Measurements from ENCODE around the gene EIF4A2. TPM values are rescaled to one million over a fixed set of nuclear protein-coding genes. Genes with fewer than 3 reads are reported as not detected.

Gene EIF4A2
- total and polyA plus RNA-seq, 2 of the 13 experiments (the other 11 are each of a cell fraction or from before 2014, with no cell fraction given) = 480 to 596 TPM

- TF ChIP-seq, protein P1, sequence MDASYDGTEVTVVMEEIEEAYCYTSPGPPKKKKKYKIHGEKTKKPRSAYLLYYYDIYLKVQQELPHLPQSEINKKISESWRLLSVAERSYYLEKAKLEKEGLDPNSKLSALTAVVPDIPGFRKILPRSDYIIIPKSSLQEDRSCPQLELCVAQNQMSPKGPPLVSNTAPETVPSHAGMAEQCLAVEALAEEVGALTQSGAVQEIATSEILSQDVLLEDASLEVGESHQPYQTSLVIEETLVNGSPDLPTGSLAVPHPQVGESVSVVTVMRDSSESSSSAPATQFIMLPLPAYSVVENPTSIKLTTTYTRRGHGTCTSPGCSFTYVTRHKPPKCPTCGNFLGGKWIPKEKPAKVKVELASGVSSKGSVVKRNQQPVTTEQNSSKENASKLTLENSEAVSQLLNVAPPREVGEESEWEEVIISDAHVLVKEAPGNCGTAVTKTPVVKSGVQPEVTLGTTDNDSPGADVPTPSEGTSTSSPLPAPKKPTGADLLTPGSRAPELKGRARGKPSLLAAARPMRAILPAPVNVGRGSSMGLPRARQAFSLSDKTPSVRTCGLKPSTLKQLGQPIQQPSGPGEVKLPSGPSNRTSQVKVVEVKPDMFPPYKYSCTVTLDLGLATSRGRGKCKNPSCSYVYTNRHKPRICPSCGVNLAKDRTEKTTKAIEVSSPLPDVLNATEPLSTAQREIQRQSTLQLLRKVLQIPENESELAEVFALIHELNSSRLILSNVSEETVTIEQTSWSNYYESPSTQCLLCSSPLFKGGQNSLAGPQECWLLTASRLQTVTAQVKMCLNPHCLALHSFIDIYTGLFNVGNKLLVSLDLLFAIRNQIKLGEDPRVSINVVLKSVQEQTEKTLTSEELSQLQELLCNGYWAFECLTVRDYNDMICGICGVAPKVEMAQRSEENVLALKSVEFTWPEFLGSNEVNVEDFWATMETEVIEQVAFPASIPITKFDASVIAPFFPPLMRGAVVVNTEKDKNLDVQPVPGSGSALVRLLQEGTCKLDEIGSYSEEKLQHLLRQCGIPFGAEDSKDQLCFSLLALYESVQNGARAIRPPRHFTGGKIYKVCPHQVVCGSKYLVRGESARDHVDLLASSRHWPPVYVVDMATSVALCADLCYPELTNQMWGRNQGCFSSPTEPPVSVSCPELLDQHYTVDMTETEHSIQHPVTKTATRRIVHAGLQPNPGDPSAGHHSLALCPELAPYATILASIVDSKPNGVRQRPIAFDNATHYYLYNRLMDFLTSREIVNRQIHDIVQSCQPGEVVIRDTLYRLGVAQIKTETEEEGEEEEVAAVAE (CRISPR knock-in tag; IDR thresholded peaks at IDR 0.05; ENCODE audit: borderline replicate concordance) = 0 out of 2 replicates have a peak, but pooled peaks have one; percentile 35
- peak; percentile 54; the same call in 1 of the 2 replicates for TF ChIP-seq DMAP1 (CRISPR knock-in tag; IDR thresholded peaks at IDR 0.05)
- no peak; the same call in 1 of the 2 replicates for TF ChIP-seq ZNF383 (CRISPR knock-in tag; IDR thresholded peaks at IDR 0.05; ENCODE audit: borderline replicate concordance)
- no peak for TF ChIP-seq NFIB (CRISPR knock-in tag; IDR thresholded peaks at IDR 0.05; ENCODE audit: borderline replicate concordance)
- no peak for TF ChIP-seq ZNF598 (CRISPR knock-in tag; IDR thresholded peaks at IDR 0.05; ENCODE audit: borderline replicate concordance)
- 0 out of 2 replicates have a peak, but pooled peaks have one; percentile 63 for TF ChIP-seq GPN1 (CRISPR knock-in tag; IDR thresholded peaks at IDR 0.05; ENCODE audit: borderline replicate concordance)
- TF ChIP-seq MBD4 (IDR thresholded peaks at IDR 0.05; ENCODE audit: borderline replicate concordance, low read length) = peak; percentile 14; the same call in 1 of the 2 replicates
- TF ChIP-seq, protein P2, sequence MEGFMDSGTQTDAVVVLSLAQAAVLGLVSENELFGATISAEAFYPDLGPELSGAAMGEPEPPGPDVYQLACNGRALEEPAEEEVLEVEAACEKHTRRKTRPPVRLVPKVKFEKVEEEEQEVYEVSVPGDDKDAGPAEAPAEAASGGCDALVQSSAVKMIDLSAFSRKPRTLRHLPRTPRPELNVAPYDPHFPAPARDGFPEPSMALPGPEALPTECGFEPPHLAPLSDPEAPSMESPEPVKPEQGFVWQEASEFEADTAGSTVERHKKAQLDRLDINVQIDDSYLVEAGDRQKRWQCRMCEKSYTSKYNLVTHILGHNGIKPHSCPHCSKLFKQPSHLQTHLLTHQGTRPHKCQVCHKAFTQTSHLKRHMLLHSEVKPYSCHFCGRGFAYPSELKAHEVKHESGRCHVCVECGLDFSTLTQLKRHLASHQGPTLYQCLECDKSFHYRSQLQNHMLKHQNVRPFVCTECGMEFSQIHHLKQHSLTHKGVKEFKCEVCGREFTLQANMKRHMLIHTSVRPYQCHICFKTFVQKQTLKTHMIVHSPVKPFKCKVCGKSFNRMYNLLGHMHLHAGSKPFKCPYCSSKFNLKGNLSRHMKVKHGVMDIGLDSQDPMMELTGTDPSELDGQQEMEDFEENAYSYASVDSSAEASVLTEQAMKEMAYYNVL (CRISPR knock-in tag; IDR thresholded peaks at IDR 0.05; ENCODE audit: borderline replicate concordance) = no peak
- no peak for TF ChIP-seq HOXA9 (CRISPR knock-in tag; IDR thresholded peaks at IDR 0.05; ENCODE audit: borderline replicate concordance)
- no peak for TF ChIP-seq THAP9 (CRISPR knock-in tag; IDR thresholded peaks at IDR 0.05; ENCODE audit: borderline replicate concordance)
- TF ChIP-seq ZNF780A (CRISPR knock-in tag; IDR thresholded peaks at IDR 0.05) = no peak
- 0 out of 2 replicates have a peak, but pooled peaks have one; percentile 24 for TF ChIP-seq ZNF354B (CRISPR knock-in tag; IDR thresholded peaks at IDR 0.05)
- TF ChIP-seq EED (CRISPR knock-in tag; IDR thresholded peaks at IDR 0.05) = peak; percentile 78; the same call in 1 of the 2 replicates
- 0 out of 2 replicates have a peak, but pooled peaks have one; percentile 45 for TF ChIP-seq SIN3B (IDR thresholded peaks at IDR 0.05; ENCODE audit: low read length)
- no peak for TF ChIP-seq ZFP82 (CRISPR knock-in tag; IDR thresholded peaks at IDR 0.05; ENCODE audit: borderline replicate concordance)
- TF ChIP-seq POLR2G (IDR thresholded peaks at IDR 0.05; ENCODE audit: low read depth, low read length) = peak; percentile 59
- no peak for TF ChIP-seq TCF7L2 (IDR thresholded peaks at IDR 0.05; ENCODE audit: low read depth, low read length)
- TF ChIP-seq IRF2 (CRISPR knock-in tag; IDR thresholded peaks at IDR 0.05) = peak; percentile 35
- TF ChIP-seq ZZZ3 (CRISPR knock-in tag; IDR thresholded peaks at IDR 0.05; ENCODE audit: borderline replicate concordance) = 0 out of 2 replicates have a peak, but pooled peaks have one; percentile 52
- TF ChIP-seq MYC (CRISPR knock-in tag; IDR thresholded peaks at IDR 0.05; ENCODE audit: borderline replicate concordance) = peak; percentile 93
Observed at GRCh38 chr3:186783731-186784515, 546 bp downstream of the EIF4A2 start (continued).
